ENCODE measurements around the gene EEF2KMT. TPM values are rescaled to one million over a fixed set of nuclear protein-coding genes. Genes with fewer than 3 reads are reported as not detected.
"Not testable (repeated sequence)": the region's sequence is repeated elsewhere in the genome, so short reads cannot be mapped to it uniquely, and the experiment has no call there.

Gene EEF2KMT
- total RNA-seq, 1 experiment from 2014 or later = 13.9 TPM

GRCh38 chr16:5108505-5109158 lies 11.0 kb upstream of the EEF2KMT start:
- DNase-seq = no peak
- CTCF ChIA-PET = no interaction called here
- Mint-ChIP-seq H3K27me3 (ENCODE audit: insufficient read depth, unreplicated experiment) (peaks cover 4% of the 10 kb centered on the region), H3K4me3 (ENCODE audit: unreplicated experiment) (no peak overlapping the region), H3K27ac (ENCODE audit: unreplicated experiment) (no peak overlapping the region), H3K9me3 (ENCODE audit: unreplicated experiment) (no peaks in the 10 kb centered on the region), H3K4me1 (ENCODE audit: low read depth, unreplicated experiment) (no peaks in the 10 kb centered on the region), H3K36me3 (ENCODE audit: insufficient read depth, unreplicated experiment) (no peaks in the 10 kb centered on the region)
- POLR2A ChIA-PET = no interaction called here
- H3K4me1 ChIP-seq = no peaks in the 10 kb centered on the region
- intact Hi-C loops (cut with micrococcal nuclease; ENCODE audit: unreplicated experiment) = no loop called here
- no TSS peak for BruUV-seq (replicated peaks)
- H3K36me3 ChIP-seq (ENCODE audit: control insufficient read depth, insufficient read depth, low read length) = no peaks in the 10 kb centered on the region
- no peaks in the 10 kb centered on the region for H3K9me3 ChIP-seq
- TF ChIP-seq CTCF (IDR thresholded peaks at IDR 0.05; ENCODE audit: insufficient read depth in 1 of 2, low read depth in 1 of 2, low read length in 1 of 2, severe bottlenecking in 1 of 2, unreplicated experiment in 1 of 2) = no peak
- H3K4me3 ChIP-seq (ENCODE audit: low read depth, low read length) = no peak overlapping the region
- no peaks in the 10 kb centered on the region for H3K27me3 ChIP-seq (replicated peaks; ENCODE audit: control insufficient read depth, insufficient read depth, low read length)

- H3K27me3 Mint-ChIP-seq (ENCODE audit: insufficient read depth, unreplicated experiment); H3K27ac Mint-ChIP-seq (ENCODE audit: unreplicated experiment); DNase-seq; intact Hi-C loops (cut with micrococcal nuclease; ENCODE audit: unreplicated experiment); H3K27me3 ChIP-seq (replicated peaks; ENCODE audit: control insufficient read depth, insufficient read depth, low read length); POLR2A ChIA-PET; CTCF ChIA-PET; H3K4me1 Mint-ChIP-seq (ENCODE audit: low read depth, unreplicated experiment); BruUV-seq (replicated peaks); H3K9me3 Mint-ChIP-seq (ENCODE audit: unreplicated experiment); H3K4me3 ChIP-seq (ENCODE audit: low read depth, low read length); H3K36me3 ChIP-seq (ENCODE audit: control insufficient read depth, insufficient read depth, low read length); H3K4me3 Mint-ChIP-seq (ENCODE audit: unreplicated experiment); H3K9me3 ChIP-seq; H3K4me1 ChIP-seq; H3K36me3 Mint-ChIP-seq (ENCODE audit: insufficient read depth, unreplicated experiment): not testable (repeated sequence)
Measured at GRCh38 chr16:5105039-5105438, 7.4 kb upstream of the EEF2KMT start.

GRCh38 chr16:5103296-5104032 lies 5.9 kb upstream of the EEF2KMT start:
- H3K27ac Mint-ChIP-seq (ENCODE audit: unreplicated experiment); BruUV-seq (replicated peaks); H3K27me3 Mint-ChIP-seq (ENCODE audit: insufficient read depth, unreplicated experiment); H3K36me3 Mint-ChIP-seq (ENCODE audit: insufficient read depth, unreplicated experiment); H3K36me3 ChIP-seq (ENCODE audit: control insufficient read depth, insufficient read depth, low read length); H3K4me1 ChIP-seq; POLR2A ChIA-PET; H3K9me3 ChIP-seq; H3K27me3 ChIP-seq (replicated peaks; ENCODE audit: control insufficient read depth, insufficient read depth, low read length); H3K4me1 Mint-ChIP-seq (ENCODE audit: low read depth, unreplicated experiment); intact Hi-C loops (cut with micrococcal nuclease; ENCODE audit: unreplicated experiment); DNase-seq; H3K9me3 Mint-ChIP-seq (ENCODE audit: unreplicated experiment); H3K4me3 Mint-ChIP-seq (ENCODE audit: unreplicated experiment); H3K4me3 ChIP-seq (ENCODE audit: low read depth, low read length): not testable (repeated sequence)
- CTCF ChIA-PET = interaction anchor here (0.8 kb wide), 1 partner anchor 29 kb away, joined by 3 read pairs; no protein-coding TSS in a partner anchor

GRCh38 chr16:5099174-5099573 lies 1.6 kb upstream of the EEF2KMT start:
- peak overlapping the region; percentile 82 for H3K4me3 Mint-ChIP-seq (ENCODE audit: unreplicated experiment)
- H3K36me3 Mint-ChIP-seq (ENCODE audit: insufficient read depth, unreplicated experiment); H3K27ac Mint-ChIP-seq (ENCODE audit: unreplicated experiment); H3K36me3 ChIP-seq (ENCODE audit: control insufficient read depth, insufficient read depth, low read length); H3K9me3 Mint-ChIP-seq (ENCODE audit: unreplicated experiment); H3K27me3 Mint-ChIP-seq (ENCODE audit: insufficient read depth, unreplicated experiment); POLR2A ChIA-PET; CTCF ChIA-PET; DNase-seq; H3K9me3 ChIP-seq; H3K4me1 ChIP-seq; H3K4me1 Mint-ChIP-seq (ENCODE audit: low read depth, unreplicated experiment); H3K4me3 ChIP-seq (ENCODE audit: low read depth, low read length); BruUV-seq (replicated peaks); H3K27me3 ChIP-seq (replicated peaks; ENCODE audit: control insufficient read depth, insufficient read depth, low read length): not testable (repeated sequence)
- intact Hi-C loops (cut with micrococcal nuclease; ENCODE audit: unreplicated experiment) = loop anchor here (5.0 to 10.0 kb wide), 2 partner anchors 64 to 142 kb away; partner anchors contain the start of genes NAGPA and SEC14L5

- H3K4me1 Mint-ChIP-seq (ENCODE audit: low read depth, unreplicated experiment); H3K36me3 ChIP-seq (ENCODE audit: control insufficient read depth, insufficient read depth, low read length); BruUV-seq (replicated peaks); H3K9me3 Mint-ChIP-seq (ENCODE audit: unreplicated experiment); H3K27me3 ChIP-seq (replicated peaks; ENCODE audit: control insufficient read depth, insufficient read depth, low read length); H3K4me1 ChIP-seq; H3K9me3 ChIP-seq; H3K36me3 Mint-ChIP-seq (ENCODE audit: insufficient read depth, unreplicated experiment); H3K27me3 Mint-ChIP-seq (ENCODE audit: insufficient read depth, unreplicated experiment): not testable (repeated sequence)
- intact Hi-C loops (cut with micrococcal nuclease; ENCODE audit: unreplicated experiment) = loop anchor here (5.0 to 10.0 kb wide), 2 partner anchors 64 to 141 kb away; partner anchors contain the start of genes NAGPA and SEC14L5
- peak; percentile 80 to 83 for DNase-seq
- ChIA-PET CTCF (interaction anchor here (0.9 kb wide), 1 partner anchor 14 kb away, joined by 7 read pairs; no protein-coding TSS in a partner anchor), POLR2A (interaction anchor here (0.6 to 0.9 kb wide), 3 partner anchors 26 to 364 kb away, joined by 3 read pairs; partner anchors contain the start of genes ANKS3 and DNAAF8)
- Mint-ChIP-seq H3K4me3 (ENCODE audit: unreplicated experiment) (peak overlapping the region; percentile 82), H3K27ac (ENCODE audit: unreplicated experiment) (peak overlapping the region; percentile 78)
- peak overlapping the region; percentile 61 for H3K4me3 ChIP-seq (ENCODE audit: low read depth, low read length)
Measured at GRCh38 chr16:5098221-5099159, 895 bp upstream of the EEF2KMT start.
